Stimulated activated CD8-positive, alpha-beta memory T cell treated with anti-CD3 and anti-CD28 coated beads, Interleukin-2, amount 100 ng/mL, for 1 hour (primary cell): Measurements from ENCODE around the gene GLYR1.

Experiments
- DNase-seq, 2 donors: peaks; one replicate each; pipeline ENCODE4 v3.0.0-alpha.2; 2020; ENCODE audit warnings: low read depth in 2 of 2

The GLYR1 gene

GRCh38 chr16:4880006-4880580 lies 33.0 kb upstream of the GLYR1 start:
- DNase-seq: no peak

- no peak for DNase-seq
Observed at GRCh38 chr16:4879049-4879448, 32.0 kb upstream of the GLYR1 start.

- DNase-seq: no peak
Observed at GRCh38 chr16:4877380-4877685, 30.2 kb upstream of the GLYR1 start.

GRCh38 chr16:4876646-4877379 lies 29.7 kb upstream of the GLYR1 start:
- no peak for DNase-seq

- DNase-seq: no peak
Observed at GRCh38 chr16:4874666-4875065, 27.6 kb upstream of the GLYR1 start.

GRCh38 chr16:4873091-4873490 lies 26.0 kb upstream of the GLYR1 start:
- no peak for DNase-seq

- no peak for DNase-seq
Observed at GRCh38 chr16:4871071-4871470, 24.0 kb upstream of the GLYR1 start.

- DNase-seq: no peak
Observed at GRCh38 chr16:4870138-4870671, 23.1 kb upstream of the GLYR1 start.

GRCh38 chr16:4869147-4869805 lies 22.2 kb upstream of the GLYR1 start:
- no peak for DNase-seq

- DNase-seq: no peak
Observed at GRCh38 chr16:4868535-4868934, 21.4 kb upstream of the GLYR1 start.

GRCh38 chr16:4868026-4868425 lies 20.9 kb upstream of the GLYR1 start:
- no peak for DNase-seq

GRCh38 chr16:4866586-4866985 lies 19.5 kb upstream of the GLYR1 start:
- no peak for DNase-seq

- DNase-seq: no peak
Observed at GRCh38 chr16:4865231-4865860, 18.3 kb upstream of the GLYR1 start.

- no peak for DNase-seq
Observed at GRCh38 chr16:4864728-4865127, 17.6 kb upstream of the GLYR1 start.

- DNase-seq: no peak
Observed at GRCh38 chr16:4862639-4863038, 15.6 kb upstream of the GLYR1 start.

- no peak for DNase-seq
Observed at GRCh38 chr16:4860727-4861342, 13.7 kb upstream of the GLYR1 start.

- no peak for DNase-seq
Observed at GRCh38 chr16:4859900-4860255, 12.8 kb upstream of the GLYR1 start.

- no peak for DNase-seq
Observed at GRCh38 chr16:4859190-4859899, 12.3 kb upstream of the GLYR1 start.

GRCh38 chr16:4855804-4856203 lies 8.7 kb upstream of the GLYR1 start:
- DNase-seq: no peak

GRCh38 chr16:4855371-4855770 lies 8.3 kb upstream of the GLYR1 start:
- DNase-seq: no peak

GRCh38 chr16:4852221-4852872 lies 5.3 kb upstream of the GLYR1 start:
- DNase-seq: no peak
